ENCODE data around the gene HDAC9.

DNA sequence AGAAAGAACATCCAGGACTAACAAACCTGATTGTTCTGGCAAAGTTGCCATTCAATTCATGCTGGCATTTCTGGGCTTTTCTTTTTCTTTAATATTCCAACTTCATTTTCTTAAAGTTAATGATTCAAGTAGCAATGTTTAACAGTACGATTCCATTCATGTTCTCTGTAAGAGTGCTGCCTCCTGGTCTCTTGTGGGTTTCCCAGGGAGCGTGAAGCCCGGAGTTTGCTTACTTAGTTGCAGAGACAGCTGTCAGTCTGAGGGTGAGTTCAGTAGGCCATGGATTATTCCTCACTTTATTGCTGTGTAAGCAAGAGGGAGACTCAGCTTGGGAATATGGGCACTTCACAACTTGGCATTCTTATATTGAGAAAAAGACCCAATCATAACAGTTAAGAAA lies 479.7 kb downstream of the HDAC9 start:
- TF ChIP-seq, protein P1, sequence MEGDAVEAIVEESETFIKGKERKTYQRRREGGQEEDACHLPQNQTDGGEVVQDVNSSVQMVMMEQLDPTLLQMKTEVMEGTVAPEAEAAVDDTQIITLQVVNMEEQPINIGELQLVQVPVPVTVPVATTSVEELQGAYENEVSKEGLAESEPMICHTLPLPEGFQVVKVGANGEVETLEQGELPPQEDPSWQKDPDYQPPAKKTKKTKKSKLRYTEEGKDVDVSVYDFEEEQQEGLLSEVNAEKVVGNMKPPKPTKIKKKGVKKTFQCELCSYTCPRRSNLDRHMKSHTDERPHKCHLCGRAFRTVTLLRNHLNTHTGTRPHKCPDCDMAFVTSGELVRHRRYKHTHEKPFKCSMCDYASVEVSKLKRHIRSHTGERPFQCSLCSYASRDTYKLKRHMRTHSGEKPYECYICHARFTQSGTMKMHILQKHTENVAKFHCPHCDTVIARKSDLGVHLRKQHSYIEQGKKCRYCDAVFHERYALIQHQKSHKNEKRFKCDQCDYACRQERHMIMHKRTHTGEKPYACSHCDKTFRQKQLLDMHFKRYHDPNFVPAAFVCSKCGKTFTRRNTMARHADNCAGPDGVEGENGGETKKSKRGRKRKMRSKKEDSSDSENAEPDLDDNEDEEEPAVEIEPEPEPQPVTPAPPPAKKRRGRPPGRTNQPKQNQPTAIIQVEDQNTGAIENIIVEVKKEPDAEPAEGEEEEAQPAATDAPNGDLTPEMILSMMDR (IDR thresholded peaks at IDR 0.05): no peak
- no peak for TF ChIP-seq POLR2A (IDR thresholded peaks at IDR 0.05)
